Embryonic facial prominence (tissue), 1 donor: ENCODE results near the gene PHLDA3.
"Not testable (repeated sequence)": the region's sequence is repeated elsewhere in the genome, so short reads cannot be mapped to it uniquely, and the experiment has no call there.

Experiments used
- DNase-seq: peaks from one replicate; pipeline ENCODE4 v3.0.0-alpha.2; 2016; ENCODE audit errors: extremely low spot score

The PHLDA3 gene

DNA sequence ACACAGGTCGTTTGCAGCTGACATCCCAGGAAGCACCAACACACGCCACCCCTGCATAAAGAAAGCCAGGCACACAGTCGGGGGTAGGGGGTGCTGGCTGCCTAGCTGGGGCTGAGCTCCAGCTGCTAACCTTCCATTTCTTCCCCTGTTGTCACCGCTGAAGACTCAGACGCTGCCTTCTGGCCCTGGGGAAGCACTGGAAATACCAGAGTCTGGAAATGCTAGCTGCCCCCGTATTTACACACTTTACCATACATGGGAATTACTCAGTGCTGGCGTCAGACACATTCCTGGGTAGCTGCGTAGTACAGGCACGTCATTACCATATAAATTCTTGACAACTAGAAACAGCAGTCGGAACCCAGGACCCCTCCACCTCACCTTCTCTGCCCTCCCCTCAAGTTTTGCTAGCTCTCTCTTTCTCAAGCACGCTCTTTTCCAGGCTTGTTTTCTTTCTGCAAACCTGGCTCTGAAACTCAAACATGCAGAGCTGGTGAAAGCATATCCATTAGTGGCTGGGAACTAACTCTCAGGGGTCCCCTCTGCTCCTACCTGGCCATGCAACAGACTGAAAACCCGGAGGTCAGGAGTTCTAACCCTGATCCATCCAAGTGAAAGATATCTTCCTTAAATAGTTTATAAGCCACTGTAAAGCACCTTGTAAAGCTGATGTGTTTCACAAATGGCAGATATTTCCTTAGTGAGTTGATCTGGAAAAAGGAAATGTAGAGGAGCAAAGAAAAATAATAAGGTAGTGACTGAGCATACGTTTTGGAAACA lies 34.6 kb upstream of the PHLDA3 start:
- peak; percentile 83 for DNase-seq

DNA sequence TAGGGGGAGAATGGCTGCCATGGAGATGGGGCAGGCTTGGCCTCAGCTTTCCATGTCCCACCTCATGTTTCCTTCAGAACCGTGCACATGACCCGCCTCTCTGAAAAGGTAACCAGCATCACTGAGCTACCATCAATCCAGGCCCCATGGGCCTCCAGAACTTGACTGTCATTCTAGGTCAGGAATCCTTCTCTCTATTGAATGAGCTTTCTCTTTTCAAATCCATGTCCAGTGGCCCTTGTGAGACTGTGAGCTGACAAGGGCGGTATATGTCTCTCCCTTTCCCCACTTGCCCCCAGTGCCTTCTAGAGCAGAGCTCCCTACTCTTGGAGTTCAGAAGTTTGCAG lies 33.5 kb upstream of the PHLDA3 start:
- DNase-seq, result no peak

DNA sequence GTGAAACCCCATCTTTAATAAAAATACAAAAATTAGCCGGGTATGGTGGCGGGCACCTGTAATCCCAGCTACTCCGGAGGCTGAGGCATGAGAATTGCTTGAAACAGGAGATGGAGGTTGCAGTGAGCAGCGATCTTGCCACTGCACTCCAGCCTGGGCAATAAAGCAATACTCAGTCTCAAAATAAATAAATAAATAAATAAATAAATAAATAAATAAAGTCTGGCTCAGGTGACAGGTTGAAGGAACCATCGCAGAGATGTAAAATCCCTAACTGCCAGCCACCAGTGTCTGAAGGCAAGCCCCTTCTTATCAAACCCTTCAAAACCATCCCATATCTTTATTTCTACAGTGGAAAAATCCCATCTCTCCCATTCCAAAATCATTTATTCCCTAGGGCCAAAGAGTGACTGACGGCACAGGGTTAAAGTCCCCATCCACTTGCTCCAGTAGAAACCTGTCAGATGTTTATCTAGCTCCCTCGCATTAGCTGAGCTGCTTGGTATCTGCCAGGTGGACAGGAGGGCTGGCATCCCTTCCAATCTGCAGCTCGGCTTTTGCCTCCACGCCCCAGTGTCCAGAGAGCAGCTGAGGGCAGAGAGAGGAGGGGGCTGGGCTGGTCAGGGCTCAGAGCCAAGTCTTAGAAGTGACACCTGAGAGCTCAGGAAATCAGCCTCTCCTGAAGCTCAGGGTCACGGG lies 33.0 kb upstream of the PHLDA3 start:
- no peak for DNase-seq

DNA sequence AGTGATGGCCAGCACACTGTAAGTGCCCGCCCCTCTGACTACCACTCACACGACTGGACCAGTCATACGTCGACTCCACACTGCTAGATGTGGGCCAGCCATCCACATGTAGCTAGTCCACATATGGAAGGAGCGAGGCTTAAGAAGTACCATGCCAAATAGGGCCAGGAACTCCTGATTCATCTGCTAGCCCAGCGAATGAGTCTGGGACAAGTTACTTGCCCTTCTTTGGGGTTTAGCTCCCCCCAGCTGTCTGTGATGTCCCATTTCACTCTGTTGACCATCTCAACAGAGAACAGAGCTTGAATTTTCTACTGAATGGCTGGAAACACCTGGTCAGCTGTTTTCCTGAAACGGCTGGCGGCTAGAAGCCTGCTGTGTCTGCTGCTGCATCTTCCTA lies 32.2 kb upstream of the PHLDA3 start:
- no peak for DNase-seq

- DNase-seq, result no peak
Measured at GRCh38 chr1:201500670-201501120, 31.7 kb upstream of the PHLDA3 start.

GRCh38 chr1:201499795-201500669 lies 31.0 kb upstream of the PHLDA3 start:
- no peak for DNase-seq

- DNase-seq, result no peak
Measured at GRCh38 chr1:201499191-201499590, 30.2 kb upstream of the PHLDA3 start.

DNA sequence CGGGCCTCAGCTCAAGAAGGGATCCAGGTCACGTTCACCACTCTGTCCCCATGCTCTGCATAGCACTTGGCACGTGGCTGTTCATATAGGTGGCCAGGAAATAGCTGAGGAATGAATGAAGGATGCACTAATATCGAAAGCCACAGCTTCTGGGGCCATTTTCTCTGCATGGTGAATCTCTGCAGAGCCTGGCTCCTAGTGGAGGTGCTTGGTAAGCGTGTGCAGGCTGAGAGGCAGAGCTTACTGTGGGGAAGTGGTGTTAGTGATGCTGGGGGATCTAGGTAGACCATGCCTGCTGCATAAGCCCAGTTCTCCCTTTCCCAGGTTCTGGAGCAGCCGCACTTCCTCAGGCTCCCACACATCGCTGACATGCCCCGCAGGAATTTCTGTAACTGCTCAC lies 29.6 kb upstream of the PHLDA3 start:
- no peak for DNase-seq

DNA sequence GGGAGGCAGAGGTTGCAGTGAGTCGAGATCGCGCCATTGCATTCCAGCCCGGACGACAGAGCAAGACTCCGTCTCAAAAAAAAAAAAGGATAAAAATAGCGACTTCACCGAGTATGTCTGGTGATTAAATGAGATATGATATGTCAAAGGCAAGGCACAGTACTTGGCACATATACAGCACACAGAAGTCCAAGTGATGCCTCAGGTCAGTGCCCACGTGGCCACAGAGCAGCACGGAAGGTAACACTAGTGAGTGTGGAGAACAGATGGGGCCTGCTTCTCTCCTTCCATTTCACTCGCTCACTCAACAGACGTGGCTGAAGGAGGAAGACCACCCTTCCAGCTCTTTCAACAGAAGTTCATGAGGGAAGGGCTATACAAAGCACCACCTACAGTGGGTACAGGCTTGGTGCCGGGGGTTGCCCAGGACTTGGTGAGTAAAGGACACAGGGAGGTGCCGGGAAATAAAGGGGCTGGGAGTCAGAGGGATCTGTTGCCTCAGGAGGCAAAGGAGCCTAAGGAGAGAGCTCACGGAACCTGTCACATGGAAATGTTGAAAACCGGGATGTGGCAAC lies 29.0 kb upstream of the PHLDA3 start:
- DNase-seq, result no peak

DNA sequence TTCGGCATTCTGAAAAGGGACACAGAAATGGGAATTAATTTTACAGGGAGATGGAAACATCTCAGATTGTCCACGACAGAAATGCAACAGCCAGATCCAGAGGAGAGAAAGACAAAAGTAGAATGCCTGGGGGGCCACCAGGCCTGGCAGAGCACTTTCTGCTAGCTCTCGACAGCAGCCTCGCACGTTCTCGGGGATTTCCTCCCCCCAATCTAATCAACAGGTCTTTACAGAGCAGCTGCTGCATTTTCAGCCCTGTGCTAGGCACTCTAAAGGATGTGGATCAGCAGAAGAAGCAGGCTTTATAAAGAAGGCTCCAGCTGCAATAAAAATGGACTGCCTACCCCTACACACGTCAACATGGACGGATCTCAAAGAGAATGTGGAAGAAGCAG lies 27.3 kb upstream of the PHLDA3 start:
- DNase-seq, result no peak

DNA sequence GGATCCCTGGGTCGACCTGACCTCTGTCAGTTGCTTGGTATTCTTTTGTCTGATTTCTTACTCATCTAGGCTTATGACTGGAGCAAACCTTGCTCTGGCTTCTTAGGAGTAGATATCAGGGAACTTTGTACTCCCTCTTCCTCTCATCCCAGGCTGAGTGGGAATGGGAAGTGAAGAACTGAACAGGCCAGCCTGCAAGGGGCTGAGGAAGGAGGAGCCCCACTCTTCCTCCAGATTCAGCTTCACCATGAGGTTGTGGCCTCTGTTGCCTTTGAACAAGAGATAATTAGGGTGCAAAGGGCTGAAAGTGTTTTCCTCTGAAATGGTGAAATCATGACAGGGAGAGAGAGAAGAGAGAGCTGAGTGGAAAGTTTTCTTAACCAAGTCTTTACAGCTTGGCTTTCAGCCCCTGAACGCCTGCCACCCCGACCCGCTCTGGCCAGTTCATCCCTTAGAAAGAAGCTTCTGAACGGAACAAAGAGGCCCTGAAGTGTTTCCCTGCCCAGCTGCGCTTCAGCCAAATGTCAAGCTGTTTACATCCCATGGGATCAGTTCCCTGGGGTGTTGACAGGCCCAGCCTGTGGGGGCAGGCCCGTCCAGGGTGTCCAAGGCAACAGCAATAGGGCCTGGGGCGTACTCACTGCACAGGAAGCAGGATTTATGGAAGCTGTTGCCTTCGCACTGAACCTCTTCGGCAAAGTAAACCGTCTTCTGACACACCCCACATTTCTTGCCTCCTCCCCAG lies 26.7 kb upstream of the PHLDA3 start:
- no peak for DNase-seq

DNA sequence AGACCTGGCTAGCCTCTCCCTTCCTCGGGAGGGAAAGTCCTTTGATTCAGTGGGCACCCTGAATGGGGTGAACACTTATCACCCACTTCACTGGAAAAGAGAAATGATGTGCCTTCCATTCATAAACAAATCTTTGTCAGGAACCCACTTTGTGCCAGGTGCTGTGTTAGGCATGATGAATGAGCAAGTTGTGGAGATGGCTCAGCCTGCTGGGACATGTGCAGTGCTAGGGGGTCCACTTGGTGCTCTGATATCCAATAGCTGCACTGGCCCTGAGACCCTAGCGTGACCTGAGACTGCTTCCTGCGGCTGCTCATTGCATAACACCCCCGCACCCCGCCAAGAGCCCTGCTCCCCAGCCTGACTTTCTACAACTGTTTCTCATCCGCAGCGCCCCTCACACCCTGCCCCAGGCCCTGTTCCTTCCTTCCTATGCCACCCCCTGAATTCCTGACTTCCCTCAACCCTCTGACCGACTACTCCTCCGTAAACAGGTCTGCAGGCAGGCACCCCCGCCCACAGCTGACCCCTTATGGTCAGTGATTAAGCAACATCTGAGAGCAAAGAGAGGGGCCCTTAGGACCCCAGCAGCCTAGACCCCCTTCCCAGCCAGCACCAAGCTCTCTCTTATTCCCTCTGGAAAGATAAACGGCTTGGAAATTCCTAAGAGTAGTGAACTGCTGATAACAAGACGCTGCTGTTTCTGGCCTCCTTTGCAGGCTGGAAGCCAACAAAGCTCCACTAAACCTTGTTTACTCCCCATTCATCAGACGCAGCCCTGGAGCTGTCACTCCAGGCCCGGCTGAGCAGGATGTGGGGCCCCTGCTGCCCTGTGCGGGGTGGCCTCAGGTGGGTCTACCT lies 25.0 kb upstream of the PHLDA3 start:
- no peak for DNase-seq

- DNase-seq, result not testable (repeated sequence)
Measured at GRCh38 chr1:201493026-201493656, 24.2 kb upstream of the PHLDA3 start.

GRCh38 chr1:201491896-201492511 lies 23.0 kb upstream of the PHLDA3 start:
- DNase-seq, result no peak

DNA sequence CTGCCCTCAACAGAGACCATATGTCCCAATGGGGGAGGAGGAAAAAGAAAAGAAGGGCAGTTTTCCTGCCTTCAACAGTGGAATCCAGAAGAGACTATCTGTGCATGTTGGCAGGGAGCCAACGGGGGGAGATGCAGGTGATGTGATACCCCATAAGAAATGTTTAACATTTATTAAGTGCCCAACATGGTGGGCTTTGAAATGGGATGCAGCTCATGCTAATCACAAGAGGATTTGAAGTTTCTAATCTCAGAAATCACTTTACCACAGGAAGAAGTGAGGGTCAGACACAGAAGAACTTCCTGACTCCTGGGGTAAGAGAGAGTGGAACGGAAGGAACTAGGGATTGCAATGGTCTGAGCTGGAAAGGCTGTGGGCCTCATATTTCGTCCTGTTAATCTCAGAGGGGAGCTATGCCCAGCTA lies 21.7 kb upstream of the PHLDA3 start:
- DNase-seq, result no peak

DNA sequence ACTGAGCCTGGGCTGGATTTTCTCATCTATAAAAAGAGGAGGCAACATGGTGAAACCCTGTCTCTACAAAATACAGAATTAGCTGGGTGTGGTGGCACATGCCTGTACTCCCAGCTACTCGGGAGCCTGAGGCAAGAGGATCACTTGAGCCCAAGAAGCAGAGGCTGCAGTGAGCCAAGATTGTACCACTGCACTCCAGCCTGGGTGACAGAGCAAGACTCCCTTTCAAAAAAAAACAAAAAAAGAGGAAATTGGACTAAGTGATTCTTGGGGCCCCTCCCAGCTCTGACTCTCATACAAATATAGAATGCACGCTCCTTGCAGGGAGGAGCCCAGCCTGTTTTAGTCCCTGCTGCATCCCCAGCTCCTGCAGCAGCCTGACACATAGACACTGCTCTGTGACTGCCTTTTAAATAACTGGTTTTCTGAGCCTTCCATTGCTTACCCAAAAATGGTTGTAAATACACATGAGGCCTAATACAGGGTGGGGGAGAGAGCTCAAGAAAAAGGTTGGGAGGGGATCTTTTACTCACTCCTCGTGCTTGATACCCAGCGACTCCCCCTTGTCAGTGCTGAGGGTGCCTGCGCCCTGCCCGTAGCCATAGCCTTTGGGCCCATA lies 20.8 kb upstream of the PHLDA3 start:
- no peak for DNase-seq

DNA sequence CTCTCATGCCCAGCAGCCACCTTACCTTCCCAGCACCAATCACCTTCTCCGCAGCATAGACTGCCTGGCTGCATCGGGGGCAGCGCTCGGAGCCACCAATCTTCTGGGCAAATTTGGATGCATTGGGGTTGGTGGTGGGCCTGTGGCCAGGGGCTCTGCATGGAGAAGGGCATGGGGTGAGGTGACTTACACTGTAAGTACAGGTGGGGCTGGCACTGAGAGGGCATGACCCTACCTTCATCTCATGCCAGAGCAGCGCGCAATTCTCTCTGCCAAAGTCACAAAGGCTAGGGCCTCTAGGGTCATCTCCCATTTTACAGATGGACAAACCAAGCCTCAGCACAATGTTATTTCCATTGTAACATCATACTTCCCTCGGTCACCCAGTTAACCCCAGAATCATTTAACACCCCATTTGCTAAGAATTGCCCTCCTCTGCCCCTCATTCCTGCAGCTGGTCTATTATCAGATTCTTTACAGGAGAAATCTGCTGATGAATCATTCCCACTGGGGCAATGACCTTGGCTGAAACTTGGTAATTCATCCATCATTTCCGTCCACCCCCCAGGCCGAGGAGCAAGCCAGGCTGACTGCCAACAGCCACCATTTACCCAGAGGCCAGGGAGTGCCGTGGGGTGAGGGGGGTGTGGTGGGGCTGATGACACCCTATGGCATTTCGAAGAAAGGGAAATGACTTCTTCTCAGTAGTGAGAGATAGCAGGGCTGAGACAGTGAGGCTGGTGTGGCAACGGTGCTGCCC lies 20.0 kb upstream of the PHLDA3 start:
- no peak for DNase-seq

- no peak for DNase-seq
Measured at GRCh38 chr1:201487742-201488141, 18.8 kb upstream of the PHLDA3 start.
